Vagina (tissue), 2 donors: ENCODE data around the gene EPB41L5.

Experiments
- POLR2A ChIP-seq, 2 donors: fragments of 450-650 bp; IDR thresholded peaks; one replicate each; pipeline ENCODE4 v1.6.1; 2017; ENCODE audit warnings: antibody characterized with exemption in 2 of 2, mild to moderate bottlenecking in 2 of 2, moderate library complexity in 2 of 2
- POLR2AphosphoS5 ChIP-seq, 2 donors: sonication (generic); formaldehyde crosslinking; IDR thresholded peaks; one replicate each; pipeline ENCODE4 v1.9.0; 2017; ENCODE audit warnings: antibody characterized with exemption in 2 of 2, mild to moderate bottlenecking in 2 of 2, low read depth in 1 of 2; ENCODE audit not compliant: insufficient read depth in 1 of 2
- TF ChIP-seq, protein P1 (sequence below), 3 experiments: fragments of 450-650 bp in 2 of 3; fragments of 200-600 bp in 1 of 3; sonication (generic) in 1 of 3; IDR thresholded peaks; one replicate each; pipeline ENCODE4 v1.5.1; 2017 to 2019; ENCODE audit warnings: antibody characterized with exemption in 3 of 3, mild to moderate bottlenecking in 2 of 3, moderate library complexity in 2 of 3

- TF ChIP-seq, protein P1, sequence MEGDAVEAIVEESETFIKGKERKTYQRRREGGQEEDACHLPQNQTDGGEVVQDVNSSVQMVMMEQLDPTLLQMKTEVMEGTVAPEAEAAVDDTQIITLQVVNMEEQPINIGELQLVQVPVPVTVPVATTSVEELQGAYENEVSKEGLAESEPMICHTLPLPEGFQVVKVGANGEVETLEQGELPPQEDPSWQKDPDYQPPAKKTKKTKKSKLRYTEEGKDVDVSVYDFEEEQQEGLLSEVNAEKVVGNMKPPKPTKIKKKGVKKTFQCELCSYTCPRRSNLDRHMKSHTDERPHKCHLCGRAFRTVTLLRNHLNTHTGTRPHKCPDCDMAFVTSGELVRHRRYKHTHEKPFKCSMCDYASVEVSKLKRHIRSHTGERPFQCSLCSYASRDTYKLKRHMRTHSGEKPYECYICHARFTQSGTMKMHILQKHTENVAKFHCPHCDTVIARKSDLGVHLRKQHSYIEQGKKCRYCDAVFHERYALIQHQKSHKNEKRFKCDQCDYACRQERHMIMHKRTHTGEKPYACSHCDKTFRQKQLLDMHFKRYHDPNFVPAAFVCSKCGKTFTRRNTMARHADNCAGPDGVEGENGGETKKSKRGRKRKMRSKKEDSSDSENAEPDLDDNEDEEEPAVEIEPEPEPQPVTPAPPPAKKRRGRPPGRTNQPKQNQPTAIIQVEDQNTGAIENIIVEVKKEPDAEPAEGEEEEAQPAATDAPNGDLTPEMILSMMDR (IDR thresholded peaks at IDR 0.05), result no peak
- TF ChIP-seq POLR2AphosphoS5 (IDR thresholded peaks at IDR 0.05; ENCODE audit: insufficient read depth in 1 of 2, low read depth in 1 of 2) (no peak), POLR2A (IDR thresholded peaks at IDR 0.05) (no peak)
These were observed 192.2 kb downstream of the EPB41L5 start for GRCh38 chr2:120204945-120205670.
